Measurements from ENCODE around the gene CTTN. TPM values are rescaled to one million over a fixed set of nuclear protein-coding genes. Genes with fewer than 3 reads are reported as not detected.

CTTN gene
- total and polyA plus RNA-seq, 5 donors, result 67.7 to 117 (median 84.7) TPM

GRCh38 chr11:70420008-70420464, 21.7 kb downstream of the CTTN start:
- WGBS, result 67% methylated on average over 14 of the region's 14 CpGs
- H3K27ac ChIP-seq (ENCODE audit: low read length), result no peak overlapping the region
- DNase-seq (peak in 2 of 3 donors; percentile 53 to 64), ATAC-seq (peak in 1 of 2 donors; percentile 45)
- no peaks in the 10 kb centered on the region for H3K9me3 ChIP-seq (ENCODE audit: control insufficient read depth, low read length)
- no peak overlapping the region for H3K4me3 ChIP-seq (ENCODE audit: low read length)
- H3K27me3 ChIP-seq (ENCODE audit: control insufficient read depth, insufficient read depth), result no peaks in the 10 kb centered on the region
- H3K4me1 ChIP-seq (ENCODE audit: control insufficient read depth, insufficient read depth, low read length), result no peaks in the 10 kb centered on the region
- intact Hi-C loops (cut with DNase I), result no loop called here

GRCh38 chr11:70420496-70420895, 22.2 kb downstream of the CTTN start:
- no peaks in the 10 kb centered on the region for H3K27me3 ChIP-seq (ENCODE audit: control insufficient read depth, insufficient read depth)
- WGBS, result 81% methylated on average over 9 of the region's 9 CpGs
- ATAC-seq (no peak), DNase-seq (peak in 1 of 3 donors; percentile 16)
- H3K9me3 ChIP-seq (ENCODE audit: control insufficient read depth, low read length), result no peaks in the 10 kb centered on the region
- H3K4me3 ChIP-seq (ENCODE audit: low read length), result no peak overlapping the region
- no peak overlapping the region for H3K27ac ChIP-seq (ENCODE audit: low read length)
- H3K4me1 ChIP-seq (ENCODE audit: control insufficient read depth, insufficient read depth, low read length), result no peaks in the 10 kb centered on the region
- intact Hi-C loops (cut with DNase I), result no loop called here

- 79% methylated on average over 13 of the region's 13 CpGs for WGBS
- DNase-seq (peak in 1 of 3 donors; percentile 58), ATAC-seq (no peak)
- Histone ChIP-seq H3K9me3 (ENCODE audit: control insufficient read depth, low read length) (no peaks in the 10 kb centered on the region), H3K4me3 (ENCODE audit: low read length) (no peak overlapping the region), H3K27ac (ENCODE audit: low read length) (no peak overlapping the region), H3K4me1 (ENCODE audit: control insufficient read depth, insufficient read depth, low read length) (no peaks in the 10 kb centered on the region), H3K27me3 (ENCODE audit: control insufficient read depth, insufficient read depth) (no peaks in the 10 kb centered on the region)
- intact Hi-C loops (cut with DNase I), result no loop called here
These were observed 22.8 kb downstream of the CTTN start for GRCh38 chr11:70421123-70421522.

- H3K4me3 ChIP-seq (ENCODE audit: low read length), result no peak overlapping the region
- DNase-seq (peak in 1 of 3 donors; percentile 40), ATAC-seq (no peak)
- no peak overlapping the region for H3K27ac ChIP-seq (ENCODE audit: low read length)
- H3K9me3 ChIP-seq (ENCODE audit: control insufficient read depth, low read length), result no peaks in the 10 kb centered on the region
- 92% methylated on average over 35 of the region's 35 CpGs for WGBS
- no peaks in the 10 kb centered on the region for H3K4me1 ChIP-seq (ENCODE audit: control insufficient read depth, insufficient read depth, low read length)
- intact Hi-C loops (cut with DNase I), result no loop called here
- no peaks in the 10 kb centered on the region for H3K27me3 ChIP-seq (ENCODE audit: control insufficient read depth, insufficient read depth)
These were observed 24.6 kb downstream of the CTTN start for GRCh38 chr11:70422692-70423522.

- ATAC-seq (peak in 1 of 2 donors; percentile 12), DNase-seq (peak in 1 of 3 donors; percentile 45)
- Histone ChIP-seq H3K9me3 (ENCODE audit: control insufficient read depth, low read length) (no peaks in the 10 kb centered on the region), H3K27me3 (ENCODE audit: control insufficient read depth, insufficient read depth) (no peaks in the 10 kb centered on the region), H3K27ac (ENCODE audit: low read length) (no peak overlapping the region), H3K4me1 (ENCODE audit: control insufficient read depth, insufficient read depth, low read length) (no peaks in the 10 kb centered on the region), H3K4me3 (ENCODE audit: low read length) (no peak overlapping the region)
- intact Hi-C loops (cut with DNase I), result no loop called here
- WGBS, result 90% methylated on average over 34 of the region's 34 CpGs
These were observed 25.5 kb downstream of the CTTN start for GRCh38 chr11:70423523-70424505.

- DNase-seq (no peak), ATAC-seq (no peak)
- Histone ChIP-seq H3K4me3 (ENCODE audit: low read length) (no peak overlapping the region), H3K27ac (ENCODE audit: low read length) (no peak overlapping the region), H3K27me3 (ENCODE audit: control insufficient read depth, insufficient read depth) (no peaks in the 10 kb centered on the region), H3K9me3 (ENCODE audit: control insufficient read depth, low read length) (no peaks in the 10 kb centered on the region), H3K4me1 (ENCODE audit: control insufficient read depth, insufficient read depth, low read length) (no peaks in the 10 kb centered on the region)
- WGBS, result 89% methylated on average over 14 of the region's 14 CpGs
- intact Hi-C loops (cut with DNase I), result no loop called here
These were observed 26.5 kb downstream of the CTTN start for GRCh38 chr11:70424765-70425344.

- H3K4me3 ChIP-seq (ENCODE audit: low read length), result no peak overlapping the region
- no peaks in the 10 kb centered on the region for H3K4me1 ChIP-seq (ENCODE audit: control insufficient read depth, insufficient read depth, low read length)
- intact Hi-C loops (cut with DNase I), result no loop called here
- ATAC-seq (no peak), DNase-seq (no peak)
- H3K9me3 ChIP-seq (ENCODE audit: control insufficient read depth, low read length), result no peaks in the 10 kb centered on the region
- WGBS, result 88% methylated on average over 11 of the region's 11 CpGs
- no peaks in the 10 kb centered on the region for H3K27me3 ChIP-seq (ENCODE audit: control insufficient read depth, insufficient read depth)
- no peak overlapping the region for H3K27ac ChIP-seq (ENCODE audit: low read length)
These were observed 29.1 kb downstream of the CTTN start for GRCh38 chr11:70427436-70427835.

- Histone ChIP-seq H3K27ac (ENCODE audit: low read length) (no peak overlapping the region), H3K4me3 (ENCODE audit: low read length) (no peak overlapping the region), H3K27me3 (ENCODE audit: control insufficient read depth, insufficient read depth) (no peaks in the 10 kb centered on the region), H3K9me3 (ENCODE audit: control insufficient read depth, low read length) (no peaks in the 10 kb centered on the region), H3K4me1 (ENCODE audit: control insufficient read depth, insufficient read depth, low read length) (no peaks in the 10 kb centered on the region)
- DNase-seq (peak in 1 of 3 donors; percentile 52), ATAC-seq (no peak)
- 92% methylated on average over 18 of the region's 18 CpGs for WGBS
- intact Hi-C loops (cut with DNase I), result no loop called here
These were observed 30.5 kb downstream of the CTTN start for GRCh38 chr11:70428701-70429427.

- ATAC-seq, result no peak
- 82% methylated on average over 8 of the region's 8 CpGs for WGBS
- H3K4me3 ChIP-seq (ENCODE audit: low read length), result no peak overlapping the region
- no peak for DNase-seq
- no peaks in the 10 kb centered on the region for H3K27me3 ChIP-seq (ENCODE audit: control insufficient read depth, insufficient read depth)
- no peaks in the 10 kb centered on the region for H3K4me1 ChIP-seq (ENCODE audit: control insufficient read depth, insufficient read depth, low read length)
- H3K27ac ChIP-seq (ENCODE audit: low read length), result no peak overlapping the region
- no peaks in the 10 kb centered on the region for H3K9me3 ChIP-seq (ENCODE audit: control insufficient read depth, low read length)
- intact Hi-C loops (cut with DNase I), result no loop called here
These were observed 31.0 kb downstream of the CTTN start for GRCh38 chr11:70429428-70429705.

GRCh38 chr11:70429724-70430521, 31.6 kb downstream of the CTTN start:
- Histone ChIP-seq H3K27me3 (ENCODE audit: control insufficient read depth, insufficient read depth) (no peaks in the 10 kb centered on the region), H3K4me3 (ENCODE audit: low read length) (no peak overlapping the region), H3K4me1 (ENCODE audit: control insufficient read depth, insufficient read depth, low read length) (no peaks in the 10 kb centered on the region), H3K9me3 (ENCODE audit: control insufficient read depth, low read length) (no peaks in the 10 kb centered on the region), H3K27ac (ENCODE audit: low read length) (no peak overlapping the region)
- no peak for ATAC-seq
- DNase-seq, result no peak
- intact Hi-C loops (cut with DNase I), result no loop called here
- 86% methylated on average over 11 of the region's 11 CpGs for WGBS

All from right cardiac atrium (tissue), 5 donors.